GM21619 (cell line): ENCODE measurements around the gene MARK3.

Experiments used
- ATAC-seq: cut with Tn5 transposase; IDR thresholded peaks from one replicate; pipeline ENCODE4 v1.9.1; 2021; ENCODE audit not compliant: unreplicated experiment

MARK3 gene

GRCh38 chr14:103483600-103483999 is 98.4 kb downstream of the MARK3 start:
- ATAC-seq = no peak

GRCh38 chr14:103485504-103485903 is 100.3 kb downstream of the MARK3 start:
- ATAC-seq = no peak

GRCh38 chr14:103488071-103488470 is 102.9 kb downstream of the MARK3 start:
- no peak for ATAC-seq

GRCh38 chr14:103488960-103489359 is 103.7 kb downstream of the MARK3 start:
- no peak for ATAC-seq

GRCh38 chr14:103489621-103490020 is 104.4 kb downstream of the MARK3 start:
- no peak for ATAC-seq

- no peak for ATAC-seq
These were observed 106.5 kb downstream of the MARK3 start for GRCh38 chr14:103491691-103492090.

GRCh38 chr14:103492156-103492925 is 107.1 kb downstream of the MARK3 start:
- ATAC-seq = no peak

GRCh38 chr14:103495854-103496253 is 110.6 kb downstream of the MARK3 start:
- no peak for ATAC-seq

GRCh38 chr14:103496776-103497175 is 111.6 kb downstream of the MARK3 start:
- ATAC-seq = no peak

- ATAC-seq = no peak
These were observed 114.5 kb downstream of the MARK3 start for GRCh38 chr14:103499709-103500108.

- ATAC-seq = peak; percentile 61
These were observed 115.2 kb downstream of the MARK3 start for GRCh38 chr14:103500148-103500990.

- no peak for ATAC-seq
These were observed 116.0 kb downstream of the MARK3 start for GRCh38 chr14:103501041-103501870.

- ATAC-seq = no peak
These were observed 116.9 kb downstream of the MARK3 start for GRCh38 chr14:103501921-103502669.

GRCh38 chr14:103502877-103503276 is 117.7 kb downstream of the MARK3 start:
- ATAC-seq = no peak

- ATAC-seq = no peak
These were observed 118.1 kb downstream of the MARK3 start for GRCh38 chr14:103503296-103503695.

- no peak for ATAC-seq
These were observed 119.9 kb downstream of the MARK3 start for GRCh38 chr14:103504991-103505565.

GRCh38 chr14:103507751-103508150 is 122.5 kb downstream of the MARK3 start:
- ATAC-seq = no peak

- ATAC-seq = no peak
These were observed 123.5 kb downstream of the MARK3 start for GRCh38 chr14:103508521-103509329.
